AG04450 (cell line): Measurements from ENCODE around the gene NPRL2. TPM values are rescaled to one million over a fixed set of nuclear protein-coding genes. Genes with fewer than 3 reads are reported as not detected.

Source experiments
- CTCF ChIA-PET: fragments of 300-600, 350-600 bp; formaldehyde crosslinking; extraction: SDS; loops from one replicate; lab custom pipeline; 2022; ENCODE audit warnings: antibody characterized with exemption, inconsistent platforms; lab: Charles Lee
- POLR2A ChIA-PET: fragments of 350-600 bp; formaldehyde crosslinking; extraction: SDS; loops from one replicate; lab custom pipeline; 2021; ENCODE audit warnings: antibody characterized with exemption, inconsistent platforms; lab: Yijun Ruan, JAX
- DNase-seq: peaks from one replicate; pipeline ENCODE4 v3.0.0-alpha.2; 2011; ENCODE audit warnings: low read depth, low spot score
- H3K27ac ChIP-seq: one replicate; pipeline ENCODE4 v1.5.1; 2012; ENCODE audit warnings: low read depth, low read length, control low read depth
- H3K27me3 ChIP-seq: one replicate; pipeline ENCODE4 v1.6.0; 2012; ENCODE audit warnings: low read length; ENCODE audit not compliant: control insufficient read depth, insufficient read depth
- H3K4me3 ChIP-seq: 2 replicates; pipeline ENCODE4 v1.5.1; 2011; ENCODE audit warnings: mild to moderate bottlenecking, low read depth, low read length, control low read depth
- H3K9me3 ChIP-seq: 2 replicates; pipeline ENCODE4 v1.5.1; 2012; ENCODE audit warnings: low read length; ENCODE audit not compliant: control insufficient read depth, insufficient read depth
- CTCF ChIP-seq: IDR thresholded peaks from 2 replicates; pipeline ENCODE4 v1.5.1; 2011; ENCODE audit warnings: low read depth, low read length, control low read depth, inconsistent platforms
- polyA plus RNA-seq: library from polyadenylated mRNA; depleted of rRNA; stranded (reverse); fragments of >200 nt; gene quantifications from 2 replicates; pipeline ENCODE4 v1.2.3, GENCODE V29; 2011

The NPRL2 gene
- polyA plus RNA-seq, 1 experiment: 25.6 TPM

DNA sequence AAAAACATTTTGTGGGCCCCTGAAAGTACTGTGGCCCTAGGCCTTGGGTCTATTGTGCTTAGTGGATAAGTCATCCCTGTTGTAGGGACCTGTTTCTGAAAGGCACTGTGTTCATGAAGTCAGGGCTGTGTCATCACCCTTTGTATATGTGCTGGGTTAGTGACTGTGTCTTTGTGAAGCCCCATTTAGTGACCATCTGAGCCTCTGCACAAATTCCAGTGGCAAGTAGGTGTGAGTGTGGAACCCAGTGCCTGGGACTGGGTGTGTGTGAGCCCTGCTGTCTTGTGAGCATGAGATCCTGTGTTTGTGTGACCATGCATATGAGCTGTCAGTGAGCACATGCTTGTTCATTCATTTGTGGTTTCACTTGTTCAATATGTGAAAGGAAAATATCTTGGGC lies 46.0 kb downstream of the NPRL2 start:
- H3K27me3 ChIP-seq: no peaks in the 10 kb centered on the region
- TF ChIP-seq CTCF: no peak
- H3K4me3 ChIP-seq: no peak overlapping the region
- peaks cover 31% of the 10 kb centered on the region for H3K9me3 ChIP-seq
- ChIA-PET CTCF (no interaction called here), POLR2A (no interaction called here)
- H3K27ac ChIP-seq: no peak overlapping the region
- no peak for DNase-seq

- H3K9me3 ChIP-seq: peaks cover 17% of the 10 kb centered on the region
- POLR2A ChIA-PET: no interaction called here
- no peaks in the 10 kb centered on the region for H3K27me3 ChIP-seq
- no peak within 1 kb of the TSS for H3K27ac ChIP-seq
- TF ChIP-seq CTCF: no peak; the same call in 1 of the 2 replicates
- CTCF ChIA-PET: no interaction called here
- no peak for DNase-seq
- no peak within 1 kb of the TSS for H3K4me3 ChIP-seq
Measured at GRCh38 chr3:50303013-50303815, 47.4 kb downstream of the NPRL2 start, which contains the start of gene HYAL1. HYAL1 (minus strand) TSS chr3:50303574; CDS start chr3:50302956, 618 bp downstream.

DNA sequence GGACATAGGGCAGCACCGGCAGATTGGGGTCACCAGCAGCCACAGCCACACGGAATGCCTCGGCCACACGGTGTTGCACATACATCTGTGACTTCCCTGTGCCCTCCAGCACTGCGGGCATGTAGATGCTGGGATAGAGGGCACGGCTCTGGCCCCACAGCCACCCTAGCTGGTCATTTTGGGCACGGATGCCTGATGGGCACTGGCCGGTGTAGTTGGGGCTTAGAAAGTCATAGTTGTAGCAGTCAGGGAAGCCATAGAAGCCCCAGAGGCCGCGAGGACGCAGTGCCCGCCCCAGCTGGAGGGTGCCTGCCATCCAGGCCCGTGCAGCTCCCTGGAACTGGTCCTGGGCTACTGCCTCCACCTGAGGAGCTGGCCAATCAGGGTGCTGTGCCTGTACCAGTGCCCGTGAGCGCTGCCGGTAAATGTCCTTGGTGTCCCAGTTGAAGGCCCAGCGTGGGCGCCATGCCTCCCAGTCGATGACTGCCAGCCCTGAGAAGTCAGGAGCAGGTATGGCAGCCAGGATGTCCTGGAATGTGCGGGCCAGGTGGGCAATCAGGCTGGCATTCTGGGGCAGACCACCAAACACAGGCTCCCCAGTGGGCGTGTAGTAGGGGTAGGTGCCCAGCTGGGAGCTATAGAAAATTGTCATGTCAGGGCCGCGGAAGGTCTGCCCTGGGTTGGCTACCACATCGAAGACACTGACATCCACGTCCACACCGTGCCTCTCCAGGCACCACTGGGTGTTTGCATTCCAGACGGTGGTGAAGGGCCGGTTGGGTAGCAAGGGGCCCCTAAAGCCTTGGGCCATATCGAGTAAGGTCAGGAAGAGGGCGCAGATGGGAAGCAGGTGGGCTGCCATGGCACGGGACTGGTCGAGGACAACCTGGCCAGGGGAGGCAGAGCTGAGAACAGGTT lies 48.2 kb downstream of the NPRL2 start:
- CTCF ChIA-PET: no interaction called here
- POLR2A ChIA-PET: no interaction called here
- Histone ChIP-seq H3K4me3 (no peak overlapping the region), H3K9me3 (peaks cover 9% of the 10 kb centered on the region), H3K27ac (no peak overlapping the region), H3K27me3 (no peaks in the 10 kb centered on the region)
- no peak for TF ChIP-seq CTCF
- DNase-seq: no peak

DNA sequence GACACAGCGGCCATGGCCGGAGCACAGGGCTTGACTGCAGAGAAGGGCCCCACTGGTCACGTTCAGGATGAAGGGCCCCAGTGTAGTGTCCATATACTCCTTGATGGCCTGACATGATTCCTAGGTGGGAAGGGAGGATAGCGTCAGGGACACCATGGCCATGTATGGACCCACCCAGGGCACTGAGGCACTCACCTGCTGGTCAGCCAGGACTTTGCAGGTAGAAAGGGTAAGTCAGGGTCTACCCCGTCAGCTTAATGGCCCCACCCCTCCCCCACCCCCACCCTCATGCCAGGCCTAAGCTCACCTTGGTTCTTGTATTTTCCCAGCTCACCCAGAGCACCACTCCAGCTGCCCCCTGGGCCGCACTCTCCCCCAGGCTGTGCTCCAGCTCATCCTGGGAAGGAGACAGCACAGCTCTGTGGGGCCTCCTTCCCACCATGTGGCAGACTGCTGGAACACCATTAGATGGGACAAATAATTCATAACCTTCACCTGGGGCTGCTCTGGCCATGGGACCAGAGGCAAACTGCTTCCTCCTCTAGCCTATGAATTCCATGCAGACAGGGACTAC lies 49.8 kb downstream of the NPRL2 start:
- TF ChIP-seq CTCF: no peak
- H3K27ac ChIP-seq: no peak overlapping the region
- no peak for DNase-seq
- no peaks in the 10 kb centered on the region for H3K27me3 ChIP-seq
- ChIA-PET POLR2A (no interaction called here), CTCF (interaction anchor here (1.0 kb wide), 1 partner anchor 54 kb away, joined by 3 read pairs; no protein-coding TSS in a partner anchor)
- H3K9me3 ChIP-seq: no peaks in the 10 kb centered on the region; the same call in 1 of the 2 replicates
- H3K4me3 ChIP-seq: no peak overlapping the region
